ENCODE measurements around the gene RBM14.

Gene RBM14

GRCh38 chr11:66595245-66595904 is 21.1 kb upstream of the RBM14 start:
- no peak overlapping the region for H3K9ac ChIP-seq (ENCODE audit: low read depth, low read length)
- H4K20me1 ChIP-seq (ENCODE audit: insufficient read depth, low read length), result no peaks in the 10 kb centered on the region
- TF ChIP-seq CTCF (IDR thresholded peaks at IDR 0.05; ENCODE audit: borderline replicate concordance, extremely low read depth, low read length, poor library complexity, severe bottlenecking), result no peak
- DNase-seq (no peak), ATAC-seq (ENCODE audit: insufficient read depth, low read depth) (no peak)
- H3K79me2 ChIP-seq (ENCODE audit: insufficient read depth, low read length), result peaks cover 12% of the 10 kb centered on the region
- no peak overlapping the region for H3K27ac ChIP-seq (ENCODE audit: low read length)
- no peak overlapping the region for H2AFZ ChIP-seq (ENCODE audit: low read depth, low read length)
- H3K4me2 ChIP-seq (ENCODE audit: insufficient read depth, low read length), result no peak overlapping the region
- H3K27me3 ChIP-seq (ENCODE audit: insufficient read depth, low read length, poor library complexity), result no peaks in the 10 kb centered on the region
- H3K4me3 ChIP-seq (ENCODE audit: low read depth in 1 of 2, low read length in 2 of 2), result no peak overlapping the region
- peaks cover 11% of the 10 kb centered on the region for H3K36me3 ChIP-seq (ENCODE audit: insufficient read depth, low read length)
- peaks cover 26% of the 10 kb centered on the region for H3K4me1 ChIP-seq (ENCODE audit: insufficient read depth, low read length)
- H3K9me3 ChIP-seq (ENCODE audit: insufficient read depth, low read length, severe bottlenecking), result no peaks in the 10 kb centered on the region

GRCh38 chr11:66598993-66599392 is 17.4 kb upstream of the RBM14 start:
- TF ChIP-seq EZH2 (IDR thresholded peaks at IDR 0.05; ENCODE audit: borderline replicate concordance, low read depth, low read length, severe bottlenecking) (no peak), CTCF (IDR thresholded peaks at IDR 0.05; ENCODE audit: borderline replicate concordance, extremely low read depth, low read length, poor library complexity, severe bottlenecking) (no peak)

GRCh38 chr11:66600219-66600618 is 16.2 kb upstream of the RBM14 start:
- Histone ChIP-seq H3K79me2 (ENCODE audit: insufficient read depth, low read length) (peaks cover 3% of the 10 kb centered on the region; the same call in 1 of the 2 replicates), H3K4me1 (ENCODE audit: insufficient read depth, low read length) (no peaks in the 10 kb centered on the region; the same call in 1 of the 2 replicates), H3K4me2 (ENCODE audit: insufficient read depth, low read length) (no peak overlapping the region), H3K9ac (ENCODE audit: low read depth, low read length) (no peak overlapping the region), H2AFZ (ENCODE audit: low read depth, low read length) (no peak overlapping the region), H4K20me1 (ENCODE audit: insufficient read depth, low read length) (no peaks in the 10 kb centered on the region), H3K27ac (ENCODE audit: low read length) (no peak overlapping the region), H3K9me3 (ENCODE audit: insufficient read depth, low read length, severe bottlenecking) (no peaks in the 10 kb centered on the region), H3K36me3 (ENCODE audit: insufficient read depth, low read length) (peaks cover 31% of the 10 kb centered on the region), H3K27me3 (ENCODE audit: insufficient read depth, low read length, poor library complexity) (no peaks in the 10 kb centered on the region), H3K4me3 (ENCODE audit: low read depth in 1 of 2, low read length in 2 of 2) (no peak overlapping the region)
- ATAC-seq (ENCODE audit: insufficient read depth, low read depth), result no peak
- DNase-seq, result no peak
- TF ChIP-seq CTCF (IDR thresholded peaks at IDR 0.05; ENCODE audit: borderline replicate concordance, extremely low read depth, low read length, poor library complexity, severe bottlenecking), result no peak
- no peak for TF ChIP-seq EZH2 (IDR thresholded peaks at IDR 0.05; ENCODE audit: borderline replicate concordance, low read depth, low read length, severe bottlenecking)

More at GRCh38 chr11:66598993-66599392, 17.4 kb upstream of the RBM14 start:
- no peaks in the 10 kb centered on the region for H4K20me1 ChIP-seq (ENCODE audit: insufficient read depth, low read length)
- no peak overlapping the region for H3K4me3 ChIP-seq (ENCODE audit: low read depth in 1 of 2, low read length in 2 of 2)
- peaks cover 3% of the 10 kb centered on the region; the same call in 1 of the 2 replicates for H3K79me2 ChIP-seq (ENCODE audit: insufficient read depth, low read length)
- no peak overlapping the region for H3K4me2 ChIP-seq (ENCODE audit: insufficient read depth, low read length)
- no peak for DNase-seq
- no peak for ATAC-seq (ENCODE audit: insufficient read depth, low read depth)
- peaks cover 8% of the 10 kb centered on the region for H3K4me1 ChIP-seq (ENCODE audit: insufficient read depth, low read length)
- no peak overlapping the region for H3K9ac ChIP-seq (ENCODE audit: low read depth, low read length)
- H2AFZ ChIP-seq (ENCODE audit: low read depth, low read length), result no peak overlapping the region
- no peaks in the 10 kb centered on the region for H3K9me3 ChIP-seq (ENCODE audit: insufficient read depth, low read length, severe bottlenecking)
- peaks cover 22% of the 10 kb centered on the region for H3K36me3 ChIP-seq (ENCODE audit: insufficient read depth, low read length)
- H3K27ac ChIP-seq (ENCODE audit: low read length), result no peak overlapping the region
- H3K27me3 ChIP-seq (ENCODE audit: insufficient read depth, low read length, poor library complexity), result no peaks in the 10 kb centered on the region

All from DND-41 (cell line).